BJ (cell line): ENCODE results near the gene U2AF1L4. TPM values are rescaled to one million over a fixed set of nuclear protein-coding genes. Genes with fewer than 3 reads are reported as not detected.

Experiments used
- CTCF ChIA-PET: fragments of 350-600 bp; formaldehyde crosslinking; extraction: SDS; loops from one replicate; lab custom pipeline; 2021; ENCODE audit warnings: antibody characterized with exemption, inconsistent platforms; lab: Yijun Ruan, JAX
- POLR2A ChIA-PET: fragments of 300-600 bp; sonication (Branson Sonifier 250); formaldehyde crosslinking; extraction: SDS; loops from one replicate; lab custom pipeline; 2021; ENCODE audit warnings: antibody characterized with exemption; lab: Charles Lee
- DNase-seq: peaks from one replicate; pipeline ENCODE4 v3.0.0-alpha.2; 2011; ENCODE audit warnings: low read depth
- H3K27me3 ChIP-seq: 2 replicates; pipeline ENCODE4 v1.6.0; 2011; ENCODE audit warnings: low read length; ENCODE audit not compliant: control insufficient read depth, insufficient read depth
- H3K36me3 ChIP-seq: 2 replicates; pipeline ENCODE4 v1.5.1; 2011; ENCODE audit warnings: low read length; ENCODE audit not compliant: control insufficient read depth, insufficient read depth
- H3K4me3 ChIP-seq: 2 replicates; pipeline ENCODE4 v1.5.1; 2011; ENCODE audit warnings: low read depth, mild to moderate bottlenecking, control low read depth, low read length
- CTCF ChIP-seq: IDR thresholded peaks from 2 replicates; pipeline ENCODE4 v1.5.1; 2011; ENCODE audit warnings: low read depth, mild to moderate bottlenecking, control low read depth, inconsistent platforms, low read length, moderate library complexity; ENCODE audit not compliant: insufficient read depth
- polyA plus RNA-seq: library from polyadenylated mRNA; depleted of rRNA; stranded (reverse); fragments of >200 nt; gene quantifications from 2 replicates; pipeline ENCODE4 v1.2.3, GENCODE V29; 2011

Gene U2AF1L4
- polyA plus RNA-seq, 1 experiment, result 20.3 TPM

GRCh38 chr19:35768082-35768421, 22.8 kb upstream of the U2AF1L4 start:
- DNase-seq, result no peak
- POLR2A ChIA-PET, result no interaction called here
- peaks cover 12% of the 10 kb centered on the region for H3K36me3 ChIP-seq
- no peak overlapping the region for H3K4me3 ChIP-seq
- CTCF ChIA-PET, result no interaction called here
- H3K27me3 ChIP-seq, result no peaks in the 10 kb centered on the region
- TF ChIP-seq CTCF, result no peak

- POLR2A ChIA-PET, result no interaction called here
- CTCF ChIA-PET, result interaction anchor here (0.6 kb wide), 1 partner anchor 680 kb away, joined by 3 read pairs; no protein-coding TSS in a partner anchor
- no peak for DNase-seq
- H3K36me3 ChIP-seq, result peaks cover 12% of the 10 kb centered on the region
- no peak for TF ChIP-seq CTCF
- H3K27me3 ChIP-seq, result no peaks in the 10 kb centered on the region
- H3K4me3 ChIP-seq, result no peak overlapping the region
These were observed 22.3 kb upstream of the U2AF1L4 start for GRCh38 chr19:35767288-35768081.

- no peak for TF ChIP-seq CTCF
- Histone ChIP-seq H3K4me3 (no peak overlapping the region), H3K36me3 (peaks cover 15% of the 10 kb centered on the region), H3K27me3 (no peaks in the 10 kb centered on the region)
- no peak for DNase-seq
- ChIA-PET CTCF (interaction anchor here (0.6 kb wide), 1 partner anchor 679 kb away, joined by 3 read pairs; no protein-coding TSS in a partner anchor), POLR2A (no interaction called here)
These were observed 21.4 kb upstream of the U2AF1L4 start for GRCh38 chr19:35766571-35767104.

GRCh38 chr19:35764432-35765315, 19.5 kb upstream of the U2AF1L4 start:
- no peaks in the 10 kb centered on the region for H3K27me3 ChIP-seq
- H3K4me3 ChIP-seq, result no peak overlapping the region
- POLR2A ChIA-PET, result no interaction called here
- TF ChIP-seq CTCF, result no peak
- peaks cover 18% of the 10 kb centered on the region for H3K36me3 ChIP-seq
- CTCF ChIA-PET, result interaction anchor here (1.2 kb wide), 1 partner anchor 8 kb away, joined by 3 read pairs; the partner anchor contains the start of gene HSPB6
- DNase-seq, result no peak
